Osteoblast (primary cell): ENCODE data around the gene N4BP2. TPM values are rescaled to one million over a fixed set of nuclear protein-coding genes. Genes with fewer than 3 reads are reported as not detected.

Experiments
- DNase-seq: peaks from one replicate; pipeline ENCODE4 v3.0.0; 2011; ENCODE audit warnings: low spot score, mixed read lengths; ENCODE audit not compliant: insufficient read length; ENCODE audit errors: missing footprints
- H2AFZ ChIP-seq: 2 replicates; pipeline ENCODE4 v1.6.0; 2011; ENCODE audit warnings: mild to moderate bottlenecking, low read length
- H3K27ac ChIP-seq: 2 replicates; pipeline ENCODE4 v1.5.1; 2011; ENCODE audit warnings: mild to moderate bottlenecking, low read depth, low read length, moderate library complexity
- H3K27me3 ChIP-seq: 2 replicates; pipeline ENCODE4 v1.6.0; 2012; ENCODE audit warnings: mild to moderate bottlenecking, control low read depth, inconsistent platforms, low read length, moderate library complexity; ENCODE audit not compliant: insufficient read depth
- H3K36me3 ChIP-seq: 2 replicates; pipeline ENCODE4 v1.5.1; 2011; ENCODE audit warnings: mild to moderate bottlenecking, low read length, control low read depth, moderate library complexity; ENCODE audit not compliant: insufficient read depth
- H3K4me1 ChIP-seq: 2 replicates; pipeline ENCODE4 v1.5.1; 2011; ENCODE audit warnings: mild to moderate bottlenecking, low read length, control low read depth, moderate library complexity; ENCODE audit not compliant: insufficient read depth
- H3K4me2 ChIP-seq: 2 replicates; pipeline ENCODE4 v1.6.0; 2011; ENCODE audit warnings: mild to moderate bottlenecking, low read length; ENCODE audit not compliant: insufficient read depth
- H3K4me3 ChIP-seq: fragments of 200-600 bp; sonication (generic); 3 replicates; pipeline ENCODE4 v1.5.1; 2012; ENCODE audit warnings: mild to moderate bottlenecking, low read length, inconsistent platforms; ENCODE audit not compliant: insufficient read depth
- H3K79me2 ChIP-seq: 2 replicates; pipeline ENCODE4 v1.6.0; 2012; ENCODE audit warnings: mild to moderate bottlenecking, low read length, control low read depth, inconsistent platforms; ENCODE audit not compliant: insufficient read depth
- H3K9me3 ChIP-seq: 2 replicates; pipeline ENCODE4 v1.5.1; 2011; ENCODE audit warnings: low read depth, low read length, control low read depth
- H4K20me1 ChIP-seq: 2 replicates; pipeline ENCODE4 v1.6.0; 2012; ENCODE audit warnings: mild to moderate bottlenecking, low read length, control low read depth; ENCODE audit not compliant: insufficient read depth
- CTCF ChIP-seq: IDR thresholded peaks from 2 replicates; pipeline ENCODE4 v1.5.1; 2011; ENCODE audit warnings: mild to moderate bottlenecking, low read depth, low read length, moderate library complexity; ENCODE audit errors: extremely low read depth
- total RNA-seq: library from RNA; depleted of rRNA; stranded (reverse); fragments of >200 nt; gene quantifications from 2 replicates; pipeline ENCODE4 v1.2.3, GENCODE V29; 2012

Gene N4BP2
- total RNA-seq, 1 donor: 19.2 TPM

GRCh38 chr4:40059362-40059761 is 2.7 kb downstream of the N4BP2 start:
- no peak overlapping the region for H3K27ac ChIP-seq
- H3K27me3 ChIP-seq: no peaks in the 10 kb centered on the region
- H3K9me3 ChIP-seq: no peaks in the 10 kb centered on the region
- DNase-seq: no peak
- H3K79me2 ChIP-seq: peaks cover 3% of the 10 kb centered on the region
- TF ChIP-seq CTCF: no peak
- H3K4me2 ChIP-seq: no peak overlapping the region
- peaks cover 17% of the 10 kb centered on the region for H3K4me1 ChIP-seq
- no peak overlapping the region for H3K4me3 ChIP-seq
- H3K36me3 ChIP-seq: no peaks in the 10 kb centered on the region
- no peaks in the 10 kb centered on the region for H4K20me1 ChIP-seq
- no peak overlapping the region for H2AFZ ChIP-seq

DNA sequence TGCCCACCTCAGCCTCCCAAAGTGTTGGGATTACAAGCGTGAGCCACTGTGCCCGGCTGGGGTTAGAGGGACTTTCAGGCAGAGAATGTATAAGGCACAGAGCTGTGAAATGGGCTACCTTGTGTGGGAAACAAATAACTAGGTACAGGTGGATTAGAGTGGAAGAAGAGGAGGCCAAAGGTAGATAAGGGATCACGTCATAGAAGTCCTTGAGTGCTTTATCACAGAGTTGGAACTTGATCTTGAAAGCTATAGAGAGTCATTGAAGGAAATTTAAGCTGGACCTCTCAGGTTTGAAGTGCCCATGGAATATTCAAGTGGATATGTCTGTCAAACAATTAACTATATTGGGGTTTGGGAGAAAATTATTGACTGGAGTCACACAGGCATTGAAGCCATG is 8.4 kb downstream of the N4BP2 start:
- Histone ChIP-seq H3K9me3 (no peaks in the 10 kb centered on the region), H3K27ac (no peak overlapping the region), H3K4me1 (no peaks in the 10 kb centered on the region), H3K79me2 (no peaks in the 10 kb centered on the region), H2AFZ (no peak overlapping the region), H3K4me2 (no peak overlapping the region), H3K27me3 (no peaks in the 10 kb centered on the region), H3K36me3 (no peaks in the 10 kb centered on the region), H4K20me1 (no peaks in the 10 kb centered on the region), H3K4me3 (no peak overlapping the region)
- no peak for DNase-seq
- no peak for TF ChIP-seq CTCF

DNA sequence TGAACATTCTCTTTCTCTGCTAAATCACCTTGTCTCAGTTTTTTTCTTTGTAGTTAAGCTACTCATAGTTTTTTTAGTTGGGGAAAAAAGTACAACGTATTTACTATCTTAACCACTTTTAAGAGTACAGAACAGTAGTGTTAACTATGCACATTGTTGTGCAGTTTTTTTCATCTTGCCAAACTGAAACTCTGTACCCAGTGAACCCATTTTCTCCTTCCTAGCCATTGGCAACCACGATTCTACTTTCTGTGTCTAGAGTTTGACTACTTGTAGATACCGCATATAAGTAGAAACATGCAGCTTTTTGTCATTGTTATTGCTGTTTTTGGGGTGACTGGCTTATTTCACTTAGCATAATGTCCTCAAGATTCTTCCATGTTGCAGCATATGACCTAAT is 10.0 kb downstream of the N4BP2 start:
- Histone ChIP-seq H4K20me1 (no peaks in the 10 kb centered on the region), H3K36me3 (no peaks in the 10 kb centered on the region), H2AFZ (no peak overlapping the region), H3K79me2 (no peaks in the 10 kb centered on the region), H3K4me2 (no peak overlapping the region), H3K27me3 (no peaks in the 10 kb centered on the region), H3K9me3 (no peaks in the 10 kb centered on the region), H3K4me3 (no peak overlapping the region), H3K27ac (no peak overlapping the region), H3K4me1 (no peaks in the 10 kb centered on the region)
- DNase-seq: no peak
- TF ChIP-seq CTCF: no peak

- Histone ChIP-seq H4K20me1 (no peaks in the 10 kb centered on the region), H3K4me1 (no peaks in the 10 kb centered on the region), H3K9me3 (no peaks in the 10 kb centered on the region), H2AFZ (no peak overlapping the region), H3K4me3 (no peak overlapping the region), H3K27ac (no peak overlapping the region), H3K27me3 (no peaks in the 10 kb centered on the region), H3K4me2 (no peak overlapping the region), H3K79me2 (no peaks in the 10 kb centered on the region), H3K36me3 (no peaks in the 10 kb centered on the region)
- no peak for TF ChIP-seq CTCF
- no peak for DNase-seq
Measured at GRCh38 chr4:40070387-40070786, 13.7 kb downstream of the N4BP2 start.
